Endodermal cell (in vitro differentiated cells): Measurements from ENCODE around the gene VKORC1L1. TPM values are rescaled to one million over a fixed set of nuclear protein-coding genes. Genes with fewer than 3 reads are reported as not detected.
"Not testable (repeated sequence)": the region's sequence is repeated elsewhere in the genome, so short reads cannot be mapped to it uniquely, and the experiment has no call there.

ENCODE experiments used
- DNase-seq: peaks from one replicate; pipeline ENCODE4 v3.0.0-alpha.2; 2017
- H3K27ac ChIP-seq: 2 replicates; pipeline ENCODE4 v1.5.1; 2013; ENCODE audit warnings: mild to moderate bottlenecking, low read depth, low read length, moderate library complexity
- H3K27me3 ChIP-seq: 2 replicates; pipeline ENCODE4 v1.6.1; 2013; ENCODE audit warnings: mild to moderate bottlenecking, low read length, moderate library complexity; ENCODE audit not compliant: insufficient read depth, control insufficient read depth, poor library complexity, severe bottlenecking
- H3K36me3 ChIP-seq: 2 replicates; pipeline ENCODE4 v1.7.0; 2013; ENCODE audit warnings: mild to moderate bottlenecking, low read length, moderate library complexity; ENCODE audit not compliant: control insufficient read depth, insufficient read depth
- H3K4me1 ChIP-seq: one replicate; pipeline ENCODE4 v1.7.0; 2013; ENCODE audit warnings: low read length; ENCODE audit not compliant: control insufficient read depth, insufficient read depth
- H3K4me3 ChIP-seq: 2 replicates; pipeline ENCODE4 v1.5.1; 2013; ENCODE audit warnings: mild to moderate bottlenecking, low read length, moderate library complexity
- H3K9ac ChIP-seq: 2 replicates; pipeline ENCODE4 v1.6.1; 2013; ENCODE audit warnings: mild to moderate bottlenecking, low read length, moderate library complexity; ENCODE audit not compliant: poor library complexity, severe bottlenecking; ENCODE audit errors: extremely low read depth
- H3K9me3 ChIP-seq: 2 replicates; pipeline ENCODE4 v1.6.1; 2013; ENCODE audit warnings: mild to moderate bottlenecking, low read length, moderate library complexity; ENCODE audit not compliant: control insufficient read depth
- H3K27ac Mint-ChIP-seq: 2 replicates; pipeline ENCODE4 v1.8.0; 2020; ENCODE audit warnings: mixed read lengths
- H3K27me3 Mint-ChIP-seq: 2 replicates; pipeline ENCODE4 v1.8.0; 2021; ENCODE audit warnings: mild to moderate bottlenecking, mixed read lengths; ENCODE audit not compliant: insufficient read depth
- H3K36me3 Mint-ChIP-seq: 2 replicates; pipeline ENCODE4 v1.8.0; 2020; ENCODE audit warnings: low read depth, mixed read lengths
- H3K4me1 Mint-ChIP-seq: 2 replicates; pipeline ENCODE4 v1.8.0; 2020; ENCODE audit warnings: mixed read lengths
- H3K4me3 Mint-ChIP-seq: 2 replicates; pipeline ENCODE4 v1.8.0; 2020; ENCODE audit warnings: mild to moderate bottlenecking, moderate library complexity, mixed read lengths
- H3K9me3 Mint-ChIP-seq: 2 replicates; pipeline ENCODE4 v1.8.0; 2020; ENCODE audit warnings: mild to moderate bottlenecking, mixed read lengths
- CTCF ChIP-seq: fragments of 200-600 bp; sonication (generic); conservative IDR thresholded peaks from 2 replicates; pipeline ENCODE4 v1.5.0; 2021; ENCODE audit warnings: antibody characterized with exemption, mild to moderate bottlenecking
- WGBS, 2 experiments: methylation state at CpG; one replicate each; pipeline versions ENCODE4 v1.1.5 to v1.1.7; 2013; ENCODE audit warnings: missing lambda C conversion rate in 2 of 2, mixed read lengths in 1 of 2; ENCODE audit not compliant: insufficient coverage in 1 of 2, insufficient read length in 1 of 2; 5-methylcytosine and 5-hydroxymethylcytosine counted together
- total RNA-seq, 2 donors: library from RNA; stranded (reverse); fragmentation: NEBNext Ultra II Directional in 1 of 2; extraction: Animal tissue kit (Norgen Biotek cat#: 25700) in 1 of 2; gene quantifications; 2 replicates in 1 of 2; 3 replicates in 1 of 2; pipeline ENCODE4 v1.2.1, GENCODE V29; 2021

VKORC1L1 gene
- total RNA-seq, 2 donors from 2014 or later = 20.7 to 24.7 TPM

GRCh38 chr7:65837541-65837956 is 35.3 kb upstream of the VKORC1L1 start:
- not testable (repeated sequence) for H3K27ac Mint-ChIP-seq, H3K9me3 Mint-ChIP-seq, H3K9me3 ChIP-seq, H3K4me1 Mint-ChIP-seq, H3K4me3 ChIP-seq, H3K27ac ChIP-seq, H3K4me3 Mint-ChIP-seq, H3K27me3 Mint-ChIP-seq, H3K4me1 ChIP-seq, H3K27me3 ChIP-seq, H3K9ac ChIP-seq, H3K36me3 Mint-ChIP-seq, H3K36me3 ChIP-seq
- DNase-seq = peak; percentile 81
- WGBS, 2 experiments = 88 to 93% methylated on average over 3 to 5 of the region's 5 CpGs

- Mint-ChIP-seq H3K27me3 (no peaks in the 10 kb centered on the region), H3K27ac (peak overlapping the region; percentile 4), H3K4me1 (no peaks in the 10 kb centered on the region), H3K36me3 (no peaks in the 10 kb centered on the region), H3K4me3 (no peak overlapping the region), H3K9me3 (no peaks in the 10 kb centered on the region)
- no peak for TF ChIP-seq CTCF
- Histone ChIP-seq H3K4me1 (no peaks in the 10 kb centered on the region), H3K4me3 (no peak overlapping the region), H3K27me3 (no peaks in the 10 kb centered on the region), H3K9ac (no peak overlapping the region), H3K27ac (no peak overlapping the region), H3K9me3 (no peaks in the 10 kb centered on the region), H3K36me3 (no peaks in the 10 kb centered on the region)
- 91 to 100% methylated on average over 4 to 6 of the region's 6 CpGs for WGBS, 2 experiments
- no peak for DNase-seq
Measured at GRCh38 chr7:65839846-65840245, 33.0 kb upstream of the VKORC1L1 start.

- peak; percentile 88 for DNase-seq
- WGBS, 2 experiments = 84 to 91% methylated on average over 4 of the region's 4 CpGs
- H3K4me1 Mint-ChIP-seq = no peaks in the 10 kb centered on the region
- H3K27ac ChIP-seq = no peak overlapping the region
- peak; percentile 76 for TF ChIP-seq CTCF
- H3K9ac ChIP-seq = no peak overlapping the region
- H3K4me3 ChIP-seq = no peak overlapping the region
- H3K9me3 ChIP-seq = no peaks in the 10 kb centered on the region
- H3K27me3 ChIP-seq = no peaks in the 10 kb centered on the region
- peak overlapping the region; percentile 4 for H3K27ac Mint-ChIP-seq
- no peaks in the 10 kb centered on the region for H3K36me3 Mint-ChIP-seq
- no peaks in the 10 kb centered on the region for H3K9me3 Mint-ChIP-seq
- H3K36me3 ChIP-seq = no peaks in the 10 kb centered on the region
- no peaks in the 10 kb centered on the region for H3K4me1 ChIP-seq
- no peak overlapping the region for H3K4me3 Mint-ChIP-seq
- H3K27me3 Mint-ChIP-seq = no peaks in the 10 kb centered on the region
Measured at GRCh38 chr7:65840446-65840845, 32.4 kb upstream of the VKORC1L1 start.

GRCh38 chr7:65843616-65844015 is 29.3 kb upstream of the VKORC1L1 start:
- H3K36me3 Mint-ChIP-seq, H3K9me3 Mint-ChIP-seq, H3K4me3 ChIP-seq, H3K9me3 ChIP-seq, H3K27me3 Mint-ChIP-seq, H3K36me3 ChIP-seq, H3K4me1 ChIP-seq, H3K27ac ChIP-seq, DNase-seq, H3K27me3 ChIP-seq, H3K4me1 Mint-ChIP-seq, H3K9ac ChIP-seq, H3K27ac Mint-ChIP-seq, H3K4me3 Mint-ChIP-seq: not testable (repeated sequence)
